Thyroid gland (tissue), 4 donors: Measurements from ENCODE around the gene CDK10. TPM values are rescaled to one million over a fixed set of nuclear protein-coding genes. Genes with fewer than 3 reads are reported as not detected.

Source experiments
- DNase-seq, 2 donors: peaks; one replicate each; pipeline ENCODE4 v3.0.0-alpha.2; 2019
- H3K27ac ChIP-seq, 3 donors: fragments of 200-600 bp; sonication (generic); 1 replicate in 2 of 3; 2 replicates in 1 of 3; pipeline ENCODE4 v1.5.1; 2016 to 2019; ENCODE audit warnings: mild to moderate bottlenecking in 1 of 3, moderate library complexity in 1 of 3
- H3K27me3 ChIP-seq: fragments of 200-600 bp; sonication (generic); one replicate; pipeline ENCODE4 v1.5.1; 2019
- H3K36me3 ChIP-seq, 2 donors: fragments of 200-600 bp; sonication (generic); one replicate each; pipeline ENCODE4 v1.5.1; 2016 to 2019
- H3K4me1 ChIP-seq, 2 donors: fragments of 200-600 bp; sonication (generic); one replicate each; pipeline ENCODE4 v1.5.1; 2017 to 2019
- H3K4me3 ChIP-seq, 3 donors: fragments of 200-600 bp; sonication (generic); replicated peaks in 1 of 3; 1 replicate in 2 of 3; 2 replicates in 1 of 3; pipeline ENCODE4 v1.5.1; 2016; ENCODE audit warnings: mild to moderate bottlenecking in 1 of 3
- H3K9me3 ChIP-seq: fragments of 200-600 bp; sonication (generic); one replicate; pipeline ENCODE4 v1.5.1; 2017
- POLR2A ChIP-seq, 2 donors: fragments of 450-650 bp; IDR thresholded peaks; one replicate each; pipeline ENCODE4 v1.6.1; 2017; ENCODE audit warnings: antibody characterized with exemption in 2 of 2, mild to moderate bottlenecking in 2 of 2, moderate library complexity in 1 of 2
- WGBS, 2 donors: methylation state at CpG; one replicate each; pipeline ENCODE4 v1.1.5; 2017; 5-methylcytosine and 5-hydroxymethylcytosine counted together
- intact Hi-C: fragments of 100-400 bp; cut with DNase I; formaldehyde crosslinking; loops from one replicate; pipeline ENCODE4 v1.15.1; 2023
- total RNA-seq, 4 donors: library from RNA; depleted of rRNA; stranded (reverse); fragments of >200 nt; gene quantifications; one replicate each; pipeline ENCODE4 v1.2.3, GENCODE V29; 2016
- TF ChIP-seq, protein P1 (sequence below), 6 experiments: fragments of 200-600 bp in 3 of 6; fragments of 450-650 bp in 3 of 6; sonication (generic) in 3 of 6; IDR thresholded peaks; one replicate each; pipeline ENCODE4 v1.5.1; 2016 to 2019; ENCODE audit warnings: antibody characterized with exemption in 6 of 6, mild to moderate bottlenecking in 2 of 6, inconsistent platforms in 1 of 6, moderate library complexity in 1 of 6

The CDK10 gene
- total RNA-seq, 4 donors from 2014 or later = 88.7 to 109 (median 91.3) TPM

DNA sequence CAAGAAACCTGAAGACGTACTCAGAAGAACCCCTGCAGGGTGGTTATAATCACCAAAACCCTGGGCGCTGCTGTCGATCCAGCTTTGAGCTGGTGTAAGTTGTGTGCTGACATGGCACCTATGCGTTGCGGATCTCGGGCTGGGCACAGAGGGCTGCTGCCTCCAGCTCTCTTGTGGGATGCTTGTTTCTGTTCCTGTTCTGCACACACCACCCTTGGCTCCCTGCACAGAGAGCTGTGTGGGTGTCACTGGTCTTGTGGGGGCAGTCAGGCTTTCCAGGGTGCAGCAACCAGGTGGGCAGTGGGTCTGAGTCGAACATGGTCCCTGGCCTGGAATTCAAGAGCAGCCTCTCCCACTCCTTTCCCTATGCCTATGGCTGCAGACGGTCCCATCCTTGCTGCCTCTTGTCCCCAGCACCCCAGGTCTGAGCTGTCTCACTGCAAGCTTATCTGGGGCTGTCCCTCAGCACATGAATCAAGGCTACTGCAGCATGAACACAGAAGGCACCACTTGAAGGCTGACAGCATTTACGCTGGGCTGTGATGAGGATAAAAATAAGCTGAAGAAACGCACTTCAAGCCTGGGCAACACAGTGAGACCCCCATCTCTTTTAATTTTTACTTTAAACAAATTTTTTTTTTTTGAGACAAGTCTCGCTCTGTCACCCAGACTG is 55.0 kb downstream of the CDK10 start:
- H3K4me3 ChIP-seq = no peak overlapping the region
- intact Hi-C loops = no loop called here
- TF ChIP-seq POLR2A (IDR thresholded peaks at IDR 0.05) = no peak
- TF ChIP-seq, protein P1, sequence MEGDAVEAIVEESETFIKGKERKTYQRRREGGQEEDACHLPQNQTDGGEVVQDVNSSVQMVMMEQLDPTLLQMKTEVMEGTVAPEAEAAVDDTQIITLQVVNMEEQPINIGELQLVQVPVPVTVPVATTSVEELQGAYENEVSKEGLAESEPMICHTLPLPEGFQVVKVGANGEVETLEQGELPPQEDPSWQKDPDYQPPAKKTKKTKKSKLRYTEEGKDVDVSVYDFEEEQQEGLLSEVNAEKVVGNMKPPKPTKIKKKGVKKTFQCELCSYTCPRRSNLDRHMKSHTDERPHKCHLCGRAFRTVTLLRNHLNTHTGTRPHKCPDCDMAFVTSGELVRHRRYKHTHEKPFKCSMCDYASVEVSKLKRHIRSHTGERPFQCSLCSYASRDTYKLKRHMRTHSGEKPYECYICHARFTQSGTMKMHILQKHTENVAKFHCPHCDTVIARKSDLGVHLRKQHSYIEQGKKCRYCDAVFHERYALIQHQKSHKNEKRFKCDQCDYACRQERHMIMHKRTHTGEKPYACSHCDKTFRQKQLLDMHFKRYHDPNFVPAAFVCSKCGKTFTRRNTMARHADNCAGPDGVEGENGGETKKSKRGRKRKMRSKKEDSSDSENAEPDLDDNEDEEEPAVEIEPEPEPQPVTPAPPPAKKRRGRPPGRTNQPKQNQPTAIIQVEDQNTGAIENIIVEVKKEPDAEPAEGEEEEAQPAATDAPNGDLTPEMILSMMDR (IDR thresholded peaks at IDR 0.05) = no peak
- H3K9me3 ChIP-seq = no peaks in the 10 kb centered on the region
- no peaks in the 10 kb centered on the region for H3K4me1 ChIP-seq
- H3K27me3 ChIP-seq = no peaks in the 10 kb centered on the region
- DNase-seq = no peak
- H3K36me3 ChIP-seq = peaks cover 36 to 37% of the 10 kb centered on the region in 2 donors
- 91 to 92% methylated on average over 5 to 11 of the region's 11 CpGs for WGBS, 2 donors
- no peak overlapping the region for H3K27ac ChIP-seq

DNA sequence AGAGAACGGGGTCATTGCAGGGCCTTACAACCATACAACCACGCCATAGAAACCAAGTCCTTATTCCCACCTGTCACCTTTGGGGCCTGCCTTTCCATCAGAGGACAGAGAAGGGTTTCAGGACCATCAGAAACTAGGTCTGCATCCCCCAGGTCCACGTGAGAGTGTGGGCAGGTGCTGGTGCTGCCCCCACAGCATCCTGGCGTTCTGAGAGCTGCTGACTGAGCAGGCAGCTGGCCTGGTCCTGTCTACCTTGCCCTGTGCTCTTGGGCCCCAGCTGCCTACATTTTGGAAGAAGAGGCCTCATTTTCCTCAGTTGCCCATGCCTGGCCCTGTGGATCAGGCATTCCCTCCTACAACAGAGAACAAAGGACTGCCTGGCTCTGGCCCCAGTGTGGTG is 56.5 kb downstream of the CDK10 start:
- WGBS, 2 donors = 81 to 83% methylated on average over 3 to 4 of the region's 4 CpGs
- Histone ChIP-seq H3K9me3 (no peaks in the 10 kb centered on the region), H3K27me3 (no peaks in the 10 kb centered on the region), H3K27ac (no peak overlapping the region), H3K36me3 (peaks cover 23 to 24% of the 10 kb centered on the region in 2 donors), H3K4me3 (no peak overlapping the region), H3K4me1 (no peaks in the 10 kb centered on the region)
- TF ChIP-seq, protein P1 (IDR thresholded peaks at IDR 0.05) = no peak
- no peak for TF ChIP-seq POLR2A (IDR thresholded peaks at IDR 0.05)
- DNase-seq = no peak
- intact Hi-C loops = no loop called here

DNA sequence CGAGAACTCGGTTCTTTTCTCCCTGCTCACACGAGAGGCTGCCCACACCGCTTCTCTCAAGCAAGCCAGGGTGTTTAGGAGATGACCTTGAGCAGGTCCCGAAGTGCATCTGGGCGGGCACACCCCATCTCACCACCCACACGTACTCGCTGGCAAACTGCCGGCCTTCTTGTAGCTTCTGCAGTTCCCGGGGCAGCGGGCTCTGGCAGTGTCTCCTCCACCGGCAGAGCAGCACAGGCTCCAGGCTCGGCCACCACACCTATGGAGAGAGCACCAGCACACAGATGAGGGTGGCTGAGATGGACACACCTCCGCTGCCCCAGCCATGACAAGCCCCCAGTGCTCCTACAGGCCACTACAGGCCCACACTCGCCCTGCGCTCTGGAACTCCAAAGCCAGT is 58.3 kb downstream of the CDK10 start:
- TF ChIP-seq, protein P1 (IDR thresholded peaks at IDR 0.05) = no peak
- TF ChIP-seq POLR2A (IDR thresholded peaks at IDR 0.05) = no peak
- H3K4me3 ChIP-seq = no peak overlapping the region
- H3K27me3 ChIP-seq = no peaks in the 10 kb centered on the region
- intact Hi-C loops = no loop called here
- WGBS, 2 donors = 95% methylated on average over 14 to 16 of the region's 16 CpGs
- no peaks in the 10 kb centered on the region for H3K4me1 ChIP-seq
- H3K27ac ChIP-seq = no peak overlapping the region
- peaks cover 4 to 6% of the 10 kb centered on the region in 2 donors for H3K36me3 ChIP-seq
- DNase-seq = no peak
- H3K9me3 ChIP-seq = no peaks in the 10 kb centered on the region

Other genes starting within 250 kb of the CDK10 start
- 10 to 100 TPM; 62.1 to 90.4 (median 75.0) TPM for gene ANKRD11, start 196.1 kb upstream of the CDK10 start, total RNA-seq
- 100 to 1,000 TPM; 218 to 392 (median 285) TPM for gene SPG7, start 178.3 kb upstream of the CDK10 start, total RNA-seq
- gene RPL13, start 126.0 kb upstream of the CDK10 start, total RNA-seq = 1,000 to 10,000 TPM; 5,127 to 8,436 (median 6,104) TPM
- gene CPNE7, start 110.9 kb upstream of the CDK10 start, total RNA-seq = 1 to 10 TPM in 1 of 4 donors, under 1 TPM in 1, not detected in 2; 0.44 to 1.1 TPM
- 1 to 10 TPM in 2 of 4 donors, under 1 TPM in 2; 0.29 to 5.0 (median 1.3) TPM for gene DPEP1, start 73.0 kb upstream of the CDK10 start, total RNA-seq
- gene CHMP1A, start 29.0 kb upstream of the CDK10 start, total RNA-seq = 10 to 100 TPM; 66.8 to 95.1 (median 76.0) TPM
- 1 to 10 TPM; 6.0 to 8.9 (median 7.5) TPM for gene SPATA33, start 28.9 kb upstream of the CDK10 start, total RNA-seq
- 10 to 100 TPM; 22.4 to 31.9 (median 27.7) TPM for gene SPATA2L, start 15.0 kb downstream of the CDK10 start, total RNA-seq
- 10 to 100 TPM in 1 of 4 donors, 1 to 10 TPM in 3; 3.1 to 15.6 (median 9.0) TPM for gene VPS9D1, start 34.2 kb downstream of the CDK10 start, total RNA-seq
- 10 to 100 TPM; 21.2 to 38.9 (median 24.9) TPM for gene ZNF276, start 34.8 kb downstream of the CDK10 start, total RNA-seq
- 10 to 100 TPM in 1 of 4 donors, 1 to 10 TPM in 3; 2.3 to 10.3 (median 3.6) TPM for gene FANCA, start 130.0 kb downstream of the CDK10 start, total RNA-seq
- gene SPIRE2, start 141.8 kb downstream of the CDK10 start, total RNA-seq = 10 to 100 TPM in 2 of 4 donors, 1 to 10 TPM in 2; 7.0 to 10.9 (median 9.5) TPM
- gene TCF25, start 186.9 kb downstream of the CDK10 start, total RNA-seq = 100 to 1,000 TPM; 144 to 266 (median 201) TPM
- gene MC1R, start 232.2 kb downstream of the CDK10 start, total RNA-seq = 10 to 100 TPM in 2 of 4 donors, 1 to 10 TPM in 2; 7.7 to 16.2 (median 11.4) TPM
- 1 to 10 TPM in 1 of 4 donors, under 1 TPM in 3; 0.33 to 2.4 (median 0.68) TPM for gene TUBB3, start 236.7 kb downstream of the CDK10 start, total RNA-seq